ENCODE measurements around the gene SLC2A2.
A peak's percentile ranks its signal among the peaks of the same experiment; 100 is the strongest.

The SLC2A2 gene

DNA sequence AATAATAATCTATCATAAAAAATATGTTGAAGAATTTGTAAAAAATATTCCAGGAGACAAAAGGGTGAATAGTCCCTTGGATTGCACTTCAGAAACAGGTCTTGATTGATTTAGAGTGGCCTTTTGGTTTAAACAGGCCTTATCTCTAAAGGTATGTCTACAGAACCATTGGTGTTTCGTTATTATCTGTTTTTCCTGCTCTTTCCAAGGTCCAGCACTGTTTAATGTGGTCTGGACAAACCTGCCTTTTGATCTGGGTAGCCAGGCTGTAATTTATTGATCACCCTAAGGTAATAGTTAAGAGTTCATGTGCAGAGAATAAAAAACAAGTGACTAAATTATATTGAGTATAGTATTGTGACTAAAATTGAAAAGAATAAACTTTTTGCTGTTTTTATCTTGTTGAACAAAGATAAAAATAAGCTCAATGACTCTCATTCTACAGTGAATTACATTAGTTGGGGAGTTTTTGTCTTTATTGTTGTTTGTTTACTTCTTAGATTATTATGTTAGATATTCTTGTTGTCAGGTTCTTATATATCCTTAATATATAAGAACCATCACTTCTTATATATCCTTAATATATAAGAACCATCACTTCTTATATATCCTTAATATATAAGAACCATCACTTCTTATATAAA, 25.1 kb downstream of the SLC2A2 start:
- H3K27me3 Mint-ChIP-seq (ENCODE audit: low read depth) = no peaks in the 10 kb centered on the region
- no peak overlapping the region for H3K4me3 Mint-ChIP-seq
- peaks cover 27% of the 10 kb centered on the region for H3K4me1 Mint-ChIP-seq
- H3K27ac Mint-ChIP-seq = no peak overlapping the region
- no peaks in the 10 kb centered on the region for H3K36me3 Mint-ChIP-seq (ENCODE audit: low read depth)
- TF ChIP-seq, protein P1, sequence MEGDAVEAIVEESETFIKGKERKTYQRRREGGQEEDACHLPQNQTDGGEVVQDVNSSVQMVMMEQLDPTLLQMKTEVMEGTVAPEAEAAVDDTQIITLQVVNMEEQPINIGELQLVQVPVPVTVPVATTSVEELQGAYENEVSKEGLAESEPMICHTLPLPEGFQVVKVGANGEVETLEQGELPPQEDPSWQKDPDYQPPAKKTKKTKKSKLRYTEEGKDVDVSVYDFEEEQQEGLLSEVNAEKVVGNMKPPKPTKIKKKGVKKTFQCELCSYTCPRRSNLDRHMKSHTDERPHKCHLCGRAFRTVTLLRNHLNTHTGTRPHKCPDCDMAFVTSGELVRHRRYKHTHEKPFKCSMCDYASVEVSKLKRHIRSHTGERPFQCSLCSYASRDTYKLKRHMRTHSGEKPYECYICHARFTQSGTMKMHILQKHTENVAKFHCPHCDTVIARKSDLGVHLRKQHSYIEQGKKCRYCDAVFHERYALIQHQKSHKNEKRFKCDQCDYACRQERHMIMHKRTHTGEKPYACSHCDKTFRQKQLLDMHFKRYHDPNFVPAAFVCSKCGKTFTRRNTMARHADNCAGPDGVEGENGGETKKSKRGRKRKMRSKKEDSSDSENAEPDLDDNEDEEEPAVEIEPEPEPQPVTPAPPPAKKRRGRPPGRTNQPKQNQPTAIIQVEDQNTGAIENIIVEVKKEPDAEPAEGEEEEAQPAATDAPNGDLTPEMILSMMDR (IDR thresholded peaks at IDR 0.05; ENCODE audit: unreplicated experiment in 3 of 3) = no peak
- no peaks in the 10 kb centered on the region for H3K9me3 Mint-ChIP-seq

DNA sequence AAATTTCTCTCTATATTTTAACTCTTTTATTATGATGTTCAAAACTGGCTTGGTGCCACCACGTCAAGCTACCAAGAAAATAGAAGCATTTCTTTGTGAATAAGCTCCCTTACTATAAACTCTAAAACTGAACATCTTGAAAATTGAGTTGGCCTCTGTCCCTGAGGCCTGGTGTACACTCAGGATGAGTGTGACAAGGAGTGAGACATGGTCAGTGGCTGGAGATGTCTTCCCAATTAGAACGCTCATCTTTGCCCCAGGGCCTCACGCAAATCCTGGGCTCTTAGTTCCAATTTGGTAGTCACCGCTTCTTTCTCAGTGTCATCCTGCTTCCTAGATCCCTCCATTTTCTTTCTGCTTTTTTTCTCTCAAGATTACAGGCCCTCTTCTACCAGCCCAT, 26.2 kb downstream of the SLC2A2 start:
- no peaks in the 10 kb centered on the region for H3K27me3 Mint-ChIP-seq (ENCODE audit: low read depth)
- H3K9me3 Mint-ChIP-seq = no peaks in the 10 kb centered on the region
- H3K36me3 Mint-ChIP-seq (ENCODE audit: low read depth) = no peaks in the 10 kb centered on the region
- H3K27ac Mint-ChIP-seq = peak overlapping the region in 1 of 3 experiments; percentile 26
- peaks cover 27% of the 10 kb centered on the region for H3K4me1 Mint-ChIP-seq
- TF ChIP-seq, protein P1 (IDR thresholded peaks at IDR 0.05; ENCODE audit: unreplicated experiment in 3 of 3) = no peak
- H3K4me3 Mint-ChIP-seq = no peak overlapping the region

DNA sequence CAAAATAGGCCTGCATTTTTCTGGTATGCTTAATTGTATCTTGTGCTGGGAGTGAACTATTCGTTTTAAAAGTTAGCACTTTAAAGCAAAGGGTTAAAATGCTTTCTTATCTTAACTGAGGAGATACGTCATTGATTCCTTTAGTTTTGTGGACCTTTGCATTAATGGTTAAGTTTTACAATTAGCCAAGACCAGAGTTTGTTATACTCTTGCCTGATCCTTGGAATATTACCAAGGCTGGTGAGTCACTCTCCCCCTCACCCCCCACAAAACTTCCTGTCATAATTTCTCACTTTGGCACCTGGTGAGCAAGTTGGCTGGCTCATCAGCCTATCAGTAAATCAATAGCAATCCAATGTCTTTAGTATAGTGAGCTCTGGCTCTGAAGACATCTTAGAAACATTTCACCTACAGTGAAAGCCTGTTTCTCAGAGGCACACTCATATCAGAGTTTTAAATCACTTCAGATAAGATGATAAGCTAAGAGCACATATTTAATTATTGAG, 26.7 kb downstream of the SLC2A2 start:
- H3K4me1 Mint-ChIP-seq = peaks cover 27% of the 10 kb centered on the region
- no peaks in the 10 kb centered on the region for H3K9me3 Mint-ChIP-seq
- TF ChIP-seq, protein P1 (IDR thresholded peaks at IDR 0.05; ENCODE audit: unreplicated experiment in 3 of 3) = no peak
- no peaks in the 10 kb centered on the region for H3K27me3 Mint-ChIP-seq (ENCODE audit: low read depth)
- no peaks in the 10 kb centered on the region for H3K36me3 Mint-ChIP-seq (ENCODE audit: low read depth)
- H3K27ac Mint-ChIP-seq = peak overlapping the region in 2 of 3 experiments; percentile 17 to 37
- no peak overlapping the region for H3K4me3 Mint-ChIP-seq

DNA sequence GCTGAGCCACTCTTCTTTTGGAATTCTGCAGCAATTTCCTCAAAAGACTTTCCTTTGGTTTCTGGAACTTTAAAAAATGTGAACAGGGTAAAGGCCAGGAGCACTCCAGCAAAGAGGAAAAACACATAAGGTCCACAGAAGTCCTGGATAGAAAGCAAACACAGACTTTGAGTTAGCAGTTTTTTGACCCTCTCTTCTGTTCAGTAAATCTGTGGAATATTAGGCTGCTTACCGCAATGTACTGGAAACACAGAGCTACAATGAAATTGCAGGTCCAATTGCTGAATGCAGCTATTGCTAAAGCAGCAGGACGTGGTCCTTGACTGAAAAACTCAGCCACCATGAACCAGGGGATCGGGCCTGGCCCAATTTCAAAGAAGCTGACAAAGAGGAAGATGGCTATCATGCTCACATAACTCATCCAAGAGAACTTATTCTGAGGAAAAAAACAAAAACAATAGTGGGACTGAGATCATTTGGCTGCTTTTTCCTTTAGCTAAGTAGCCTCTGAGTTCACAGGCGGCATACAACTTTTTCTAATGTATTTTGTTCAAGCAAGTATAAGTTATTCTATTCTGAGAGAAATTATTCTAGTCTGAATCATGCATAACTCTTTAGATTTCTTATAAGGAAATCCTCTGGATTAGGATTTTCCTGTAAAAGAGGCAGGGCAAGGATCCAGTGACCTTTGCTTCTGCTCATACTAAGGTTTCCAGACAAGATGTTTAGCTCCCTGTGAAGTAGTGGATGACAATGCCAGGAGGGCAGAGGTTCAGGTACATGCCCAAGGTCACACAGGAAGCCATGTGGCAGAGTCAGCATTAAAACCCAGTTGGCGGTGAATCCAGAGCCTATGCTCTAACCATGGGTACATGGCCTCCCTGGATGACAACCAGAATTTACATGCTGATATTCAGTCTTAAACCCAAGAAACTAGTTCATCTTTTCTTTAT, 28.3 kb downstream of the SLC2A2 start:
- Mint-ChIP-seq H3K4me1 (peaks cover 27% of the 10 kb centered on the region), H3K36me3 (ENCODE audit: low read depth) (no peaks in the 10 kb centered on the region), H3K27me3 (ENCODE audit: low read depth) (no peaks in the 10 kb centered on the region), H3K9me3 (no peaks in the 10 kb centered on the region), H3K4me3 (no peak overlapping the region), H3K27ac (peak overlapping the region; percentile 40 to 74 (median 46))
- TF ChIP-seq, protein P1 (IDR thresholded peaks at IDR 0.05; ENCODE audit: unreplicated experiment in 3 of 3) = no peak

DNA sequence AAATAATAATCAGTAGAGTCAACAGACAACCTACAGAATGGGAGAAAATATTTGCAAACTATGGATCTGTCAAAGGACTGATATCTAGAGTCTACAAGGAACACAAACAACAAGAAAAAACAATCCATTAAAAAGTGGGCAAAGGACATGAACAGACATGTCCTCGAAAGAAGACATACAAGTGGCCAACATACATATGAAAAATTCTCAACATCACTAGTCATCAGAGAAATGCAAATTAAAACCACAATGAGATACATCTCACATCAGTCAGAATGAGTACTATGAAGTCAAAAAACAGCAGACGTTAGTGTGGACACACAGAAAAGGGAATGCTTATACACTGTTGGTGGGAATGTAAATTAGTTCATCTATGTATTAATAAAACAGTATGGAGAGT, 33.7 kb downstream of the SLC2A2 start:
- H3K9me3 Mint-ChIP-seq = peaks cover 2% of the 10 kb centered on the region
- peaks cover 5% of the 10 kb centered on the region for H3K27me3 Mint-ChIP-seq (ENCODE audit: low read depth)
- H3K27ac Mint-ChIP-seq = no peak overlapping the region
- no peak overlapping the region for H3K4me3 Mint-ChIP-seq
- TF ChIP-seq, protein P1 (IDR thresholded peaks at IDR 0.05; ENCODE audit: unreplicated experiment in 3 of 3) = no peak
- H3K36me3 Mint-ChIP-seq (ENCODE audit: low read depth) = no peaks in the 10 kb centered on the region
- H3K4me1 Mint-ChIP-seq = peaks cover 2% of the 10 kb centered on the region

Measured in nephron (organoid).